ENCODE data around the gene TBC1D22A.
"Not testable (repeated sequence)": the region's sequence is repeated elsewhere in the genome, so short reads cannot be mapped to it uniquely, and the experiment has no call there.

TBC1D22A gene

DNA sequence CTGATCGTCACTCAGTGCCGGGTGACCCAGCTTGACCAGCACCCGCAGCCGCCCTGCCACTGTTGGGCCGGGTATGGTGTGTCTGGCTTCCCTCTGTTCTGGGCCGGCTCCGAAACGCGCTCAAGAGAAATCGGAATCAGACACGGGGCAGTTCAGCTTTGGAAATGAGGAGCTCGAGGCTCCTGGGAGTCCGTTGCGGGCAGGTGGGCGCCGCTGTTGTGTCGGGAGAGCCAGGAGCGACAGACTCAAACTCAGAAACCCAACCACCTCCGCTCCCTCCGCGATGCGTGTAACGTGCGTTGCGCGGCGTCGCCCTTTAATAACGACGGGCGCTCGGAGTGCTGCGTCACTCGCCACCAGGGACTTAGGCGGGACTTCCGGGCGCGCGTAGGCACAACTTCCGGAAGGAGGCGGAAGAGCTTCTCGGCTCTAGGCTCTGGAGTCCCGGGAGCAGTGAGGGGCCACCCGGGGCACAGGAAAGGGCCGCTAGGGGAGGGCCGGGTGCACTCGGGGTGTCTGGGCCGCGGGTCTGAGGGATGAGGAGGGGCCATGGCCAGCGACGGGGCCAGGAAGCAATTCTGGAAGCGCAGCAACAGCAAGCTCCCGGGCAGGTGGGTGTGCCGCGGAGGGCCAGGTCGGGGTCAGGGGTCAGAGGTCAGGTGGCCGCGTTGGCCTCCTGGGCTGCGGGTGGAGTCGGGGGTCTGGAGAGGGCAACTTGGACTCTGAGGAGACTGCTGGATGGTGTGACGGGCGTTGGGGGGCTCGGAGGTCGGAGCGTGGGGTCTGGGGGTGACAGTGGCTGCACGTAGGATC is at the start of gene TBC1D22A:
TSS of gene TBC1D22A (plus strand) at position 413 of the 813 bp plus-strand sequence. CDS start at position 550, 137 bp downstream.
- DNase-seq = peak; percentile 52

DNA sequence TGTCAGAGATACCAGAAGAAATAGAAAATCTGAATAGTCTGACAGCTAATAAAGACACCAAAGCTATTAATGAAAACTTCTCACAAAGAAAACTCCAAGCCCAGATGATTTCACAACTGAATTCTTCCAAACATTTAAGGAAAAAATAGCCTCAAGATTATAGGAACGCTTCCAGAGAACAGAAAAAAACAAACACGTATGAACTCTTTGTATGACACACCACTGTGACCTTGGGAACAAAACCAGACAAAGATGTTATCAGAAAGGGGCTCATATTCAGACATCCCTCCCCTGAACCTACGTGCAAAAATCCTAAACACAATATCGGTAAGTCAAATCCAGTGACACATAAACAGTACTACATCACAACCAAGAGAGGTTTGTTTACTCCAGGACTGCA is 47.9 kb upstream of the TBC1D22A start:
- DNase-seq = no peak

DNA sequence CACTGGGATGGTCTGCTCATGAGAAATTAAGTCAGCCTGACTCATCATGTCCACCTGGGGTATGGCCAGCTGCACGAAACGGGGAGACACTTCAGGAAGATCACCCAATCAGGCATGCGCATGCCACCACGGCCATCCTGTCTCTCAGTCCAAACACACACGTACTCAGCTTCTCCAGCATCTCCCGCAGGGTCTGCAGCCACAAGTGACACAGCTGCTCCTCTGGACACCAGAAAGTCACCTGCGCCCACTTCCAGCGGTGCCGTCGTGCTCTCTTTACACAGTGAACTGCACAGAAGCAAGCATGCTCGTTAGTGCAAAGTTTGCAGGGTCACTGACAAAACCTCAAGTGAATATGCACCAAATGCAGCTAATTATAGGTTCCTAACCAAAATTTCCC is 42.5 kb upstream of the TBC1D22A start:
- no peak for DNase-seq

GRCh38 chr22:46721501-46722085 is 40.9 kb upstream of the TBC1D22A start:
- DNase-seq = no peak

GRCh38 chr22:46723882-46724281 is 38.6 kb upstream of the TBC1D22A start:
- no peak for DNase-seq

- no peak for DNase-seq
Measured at GRCh38 chr22:46725096-46725495, 37.4 kb upstream of the TBC1D22A start.

GRCh38 chr22:46726066-46726985 is 36.1 kb upstream of the TBC1D22A start:
- DNase-seq = no peak

- no peak for DNase-seq
Measured at GRCh38 chr22:46726986-46727317, 35.5 kb upstream of the TBC1D22A start.

GRCh38 chr22:46727813-46728364 is 34.6 kb upstream of the TBC1D22A start:
- no peak for DNase-seq

- no peak for DNase-seq
Measured at GRCh38 chr22:46728470-46728869, 34.0 kb upstream of the TBC1D22A start.

DNA sequence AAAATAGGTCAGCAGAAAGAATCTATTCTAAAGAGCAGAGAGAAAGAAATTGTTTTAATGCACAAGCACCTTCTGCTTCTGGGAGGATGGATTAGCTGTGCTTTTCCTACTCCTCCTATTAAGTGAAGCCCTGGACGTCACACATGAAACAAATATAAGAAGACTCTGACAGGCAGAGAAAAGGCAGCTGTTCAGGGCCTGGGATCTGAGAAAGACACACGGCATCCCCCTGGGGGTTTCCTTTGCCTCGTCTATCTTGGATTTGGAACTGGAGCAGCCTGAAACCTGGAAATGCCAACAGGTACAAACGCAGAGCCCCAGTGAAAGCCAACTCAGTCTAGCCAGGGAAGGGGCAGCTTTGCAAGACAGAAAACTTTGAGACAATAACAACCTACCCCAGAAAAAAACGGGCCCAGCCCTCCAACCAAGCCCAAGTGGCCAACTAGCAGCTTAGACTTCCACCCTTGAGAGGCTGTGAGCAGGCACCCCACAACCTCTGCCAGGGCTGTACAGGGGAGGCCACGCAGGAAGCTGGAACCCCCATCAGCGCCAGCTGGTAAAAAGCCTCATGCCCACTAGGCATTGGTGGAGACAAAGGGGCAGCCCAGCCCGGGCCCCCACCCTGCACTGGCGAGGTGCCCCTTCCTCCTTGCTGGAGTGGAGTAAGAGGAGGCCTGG is 31.7 kb upstream of the TBC1D22A start:
- DNase-seq = no peak

GRCh38 chr22:46731246-46732040 is 31.0 kb upstream of the TBC1D22A start:
- DNase-seq = no peak

DNA sequence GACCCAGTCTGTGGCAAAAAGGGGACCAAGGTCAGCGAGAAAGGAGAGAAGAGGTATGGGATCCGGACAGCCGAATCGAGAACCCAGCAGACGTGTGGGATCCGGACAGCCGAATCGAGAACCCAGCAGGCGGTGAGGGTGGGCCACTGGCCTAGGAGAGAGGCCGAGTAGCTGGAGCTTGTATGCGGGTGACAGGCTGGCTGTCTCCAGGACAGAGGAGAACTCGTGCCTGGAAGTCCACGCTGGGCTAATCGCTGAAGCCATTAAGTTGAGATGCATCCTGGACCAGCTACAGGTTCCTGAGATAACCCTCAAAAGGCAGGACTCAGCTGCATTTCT is 30.4 kb upstream of the TBC1D22A start:
- no peak for DNase-seq

- no peak for DNase-seq
Measured at GRCh38 chr22:46732513-46732912, 29.9 kb upstream of the TBC1D22A start.

- not testable (repeated sequence) for DNase-seq
Measured at GRCh38 chr22:46734213-46734722, 28.2 kb upstream of the TBC1D22A start.

DNA sequence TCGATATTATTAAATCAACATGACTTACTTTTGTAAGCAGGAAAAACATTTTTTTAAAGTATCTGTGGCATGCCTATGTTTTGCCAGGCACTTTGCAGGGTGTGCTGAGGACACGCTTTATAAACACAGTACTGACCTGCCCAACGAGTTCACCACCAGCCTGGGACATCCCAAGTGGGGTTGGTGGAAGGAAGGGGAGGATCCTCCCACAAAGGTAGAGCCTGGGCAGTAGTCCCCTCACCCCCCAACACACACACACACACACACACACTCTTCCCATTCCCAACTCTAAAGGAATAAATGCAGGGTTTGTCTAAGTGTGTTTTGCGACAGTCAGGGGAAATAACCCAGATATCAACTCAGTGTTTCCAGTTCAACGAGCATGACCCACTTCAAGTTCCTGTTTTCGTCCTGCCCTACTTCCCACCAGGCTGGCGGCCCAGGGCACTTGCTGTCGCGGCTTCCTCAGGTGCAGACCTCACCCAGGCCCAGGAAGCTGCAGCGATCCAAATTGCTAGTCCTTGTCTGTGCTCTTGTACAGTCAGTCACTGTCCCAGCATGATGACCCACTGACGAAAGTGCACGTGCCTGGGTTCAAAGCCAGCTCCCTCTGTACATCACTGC is 27.5 kb upstream of the TBC1D22A start:
- peak; percentile 49 for DNase-seq

DNA sequence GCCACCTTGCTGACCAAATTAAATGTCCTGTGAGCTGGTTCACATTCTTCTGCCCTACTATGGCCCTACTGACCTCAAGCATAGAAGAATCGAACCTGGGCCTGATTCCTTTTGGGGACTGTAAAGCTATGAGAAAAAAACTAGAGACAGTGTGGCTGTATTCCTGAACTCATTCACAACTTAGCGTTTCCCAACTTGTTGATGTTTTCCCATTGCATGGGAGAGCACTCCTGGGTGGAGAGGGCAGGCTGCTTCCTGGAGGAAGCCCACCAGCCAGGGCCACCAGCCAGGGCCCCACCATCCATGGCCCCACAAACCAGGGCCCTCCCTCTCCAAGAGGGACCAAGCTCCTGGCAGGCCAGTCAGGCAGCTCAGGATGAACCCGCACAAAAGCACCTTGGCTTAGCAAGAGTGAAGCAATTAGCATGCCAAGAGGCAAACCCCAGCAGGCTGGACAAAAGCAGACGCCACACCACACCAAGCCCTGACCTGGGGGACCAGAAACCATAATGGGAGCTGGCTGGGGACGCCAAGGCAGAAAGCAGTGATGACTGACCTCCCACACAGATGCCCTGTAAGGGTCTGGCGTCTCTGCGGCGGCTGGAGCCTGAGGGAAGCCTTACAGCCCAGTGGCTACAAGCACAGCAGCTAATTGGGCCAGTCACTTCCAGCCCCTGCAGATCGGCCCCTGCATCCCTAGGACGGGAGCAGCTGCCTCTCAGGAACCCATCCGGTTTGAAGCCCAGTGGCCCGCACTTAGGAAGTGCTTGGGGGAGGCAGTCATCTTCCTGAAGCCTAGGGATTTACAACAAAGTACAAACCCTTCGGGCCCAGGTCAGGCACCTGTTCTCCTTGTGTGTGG is 26.5 kb upstream of the TBC1D22A start:
- no peak for DNase-seq

DNA sequence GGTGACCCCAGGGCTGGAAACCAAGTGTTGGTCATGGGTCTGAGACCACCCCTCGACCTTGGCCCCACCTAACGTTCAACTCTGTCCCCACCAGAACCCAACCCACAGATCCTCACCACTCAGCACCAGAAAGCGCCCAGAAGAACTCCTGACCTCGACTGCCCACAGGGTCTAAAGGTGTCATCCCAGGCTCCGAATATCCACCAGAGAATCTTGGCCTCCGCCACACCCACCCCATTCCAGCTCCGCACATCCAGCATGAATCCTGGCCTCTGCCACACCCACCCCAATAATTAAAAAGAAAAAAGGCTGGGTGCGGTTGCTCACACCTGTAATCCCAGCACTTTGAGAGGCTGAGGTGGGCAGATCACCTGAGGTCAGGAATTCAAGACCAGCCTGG is 25.7 kb upstream of the TBC1D22A start:
- no peak for DNase-seq

DNA sequence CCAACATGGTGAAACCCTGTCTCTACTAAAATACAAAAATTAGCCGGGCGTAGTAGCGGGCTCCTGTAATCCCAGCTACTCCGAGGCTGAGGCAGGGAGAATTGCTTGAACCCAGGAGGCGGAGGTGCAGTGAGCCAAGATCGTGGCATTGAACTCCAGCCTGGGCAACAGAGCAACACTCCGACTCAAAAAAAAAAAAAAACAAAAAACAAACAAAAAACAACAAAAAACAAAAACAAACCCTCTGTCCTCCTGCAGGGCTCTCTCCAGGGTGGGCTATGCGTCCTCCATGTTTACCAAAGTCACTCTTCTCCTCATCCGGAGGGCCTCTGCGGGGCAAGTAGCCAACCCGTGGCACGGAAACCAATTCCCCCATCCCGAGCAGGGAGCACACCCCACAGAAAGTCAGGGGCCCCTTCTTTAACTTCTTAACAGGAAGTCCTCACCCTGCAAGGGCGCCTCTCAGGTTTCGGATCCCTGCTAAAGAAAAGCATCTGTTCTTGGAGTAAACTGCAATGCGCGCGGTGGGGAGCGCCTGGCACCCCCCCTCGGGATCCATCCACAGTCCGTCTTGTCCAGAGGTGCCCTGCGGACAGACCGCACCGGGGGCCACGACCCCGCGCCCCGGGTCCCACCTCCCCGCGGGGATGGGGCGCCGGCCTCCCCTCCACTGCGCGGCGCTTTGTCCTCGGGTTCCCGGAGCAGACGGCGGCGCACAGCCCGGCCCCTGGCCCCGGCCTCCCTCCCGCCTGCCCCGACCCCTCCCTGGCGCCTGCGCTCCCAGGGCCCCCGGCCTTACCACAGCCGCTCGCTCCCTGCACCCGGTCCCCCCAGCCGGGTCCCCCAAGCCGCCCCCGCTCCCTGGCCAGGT is 25.1 kb upstream of the TBC1D22A start:
- no peak for DNase-seq

Measured in DMS79 (cell line).